Suprapubic skin (tissue), 3 donors: ENCODE results near the gene SLC1A5.

Experiments used
- CTCF ChIP-seq, 2 donors: fragments of 200-600 bp in 1 of 2; fragments of 450-650 bp in 1 of 2; sonication (generic) in 1 of 2; IDR thresholded peaks; one replicate each; pipeline ENCODE4 v1.5.1; 2016 to 2019; ENCODE audit warnings: antibody characterized with exemption in 2 of 2, mild to moderate bottlenecking in 1 of 2, moderate library complexity in 1 of 2
- POLR2A ChIP-seq, 2 donors: fragments of 450-650 bp; IDR thresholded peaks; one replicate each; pipeline ENCODE4 v1.6.1; 2017; ENCODE audit warnings: antibody characterized with exemption in 2 of 2, mild to moderate bottlenecking in 2 of 2, moderate library complexity in 2 of 2

GRCh38 chr19:46748325-46749109 is 39.9 kb downstream of the SLC1A5 start:
- TF ChIP-seq POLR2A (IDR thresholded peaks at IDR 0.05) (no peak), CTCF (IDR thresholded peaks at IDR 0.05) (peak; percentile 43 to 61)
